Heart left ventricle (tissue), 16 donors: ENCODE measurements around the gene TNFRSF8. TPM values are rescaled to one million over a fixed set of nuclear protein-coding genes. Genes with fewer than 3 reads are reported as not detected.

Source experiments
- ATAC-seq, 4 donors: fragments of 200-7000 bp; cut with Tn5 transposase; one replicate each; pipeline ENCODE4 v1.9.1; 2020 to 2022; ENCODE audit warnings: moderate library complexity in 4 of 4, mild to moderate bottlenecking in 3 of 4, moderate number of reproducible peaks in 1 of 4
- DNase-seq, 5 donors: peaks; one replicate each; pipeline ENCODE4 v3.0.0-alpha.2; 2020
- H3K27ac ChIP-seq, 12 donors: fragments of 200-600 bp; sonication (generic) in 4 of 12; one replicate each; pipeline versions ENCODE4 v1.5.0 to v1.8.0; 2016 to 2022; ENCODE audit warnings: mild to moderate bottlenecking in 2 of 12
- H3K27me3 ChIP-seq, 9 donors: fragments of 200-600 bp; sonication (generic) in 2 of 9; one replicate each; pipeline versions ENCODE4 v1.5.1 to v1.8.0; 2016 to 2022; ENCODE audit warnings: mild to moderate bottlenecking in 3 of 9
- H3K36me3 ChIP-seq, 9 donors: fragments of 200-600 bp; sonication (generic) in 2 of 9; one replicate each; pipeline versions ENCODE4 v1.5.0 to v1.8.0; 2018 to 2022; ENCODE audit warnings: mild to moderate bottlenecking in 2 of 9
- H3K4me1 ChIP-seq, 12 donors: fragments of 200-600 bp; sonication (generic) in 4 of 12; one replicate each; pipeline versions ENCODE4 v1.5.0 to v1.8.0; 2016 to 2022; ENCODE audit warnings: mild to moderate bottlenecking in 3 of 12
- H3K4me3 ChIP-seq, 12 donors: fragments of 200-600 bp; sonication (generic) in 4 of 12; one replicate each; pipeline versions ENCODE4 v1.5.0 to v1.8.0; 2017 to 2022; ENCODE audit warnings: mild to moderate bottlenecking in 9 of 12, moderate library complexity in 4 of 12
- H3K9me3 ChIP-seq, 12 donors: fragments of 200-600 bp; sonication (generic) in 4 of 12; one replicate each; pipeline versions ENCODE4 v1.5.0 to v1.8.0; 2016 to 2022; ENCODE audit warnings: mild to moderate bottlenecking in 1 of 12
- CTCF ChIP-seq, 12 donors: fragments of 200-600 bp; sonication (generic) in 4 of 12; IDR thresholded peaks; one replicate each; pipeline versions ENCODE4 v1.5.0 to v1.8.0; 2018 to 2022; ENCODE audit warnings: antibody characterized with exemption in 12 of 12, mild to moderate bottlenecking in 5 of 12
- POLR2A ChIP-seq, 2 donors: fragments of 450-650 bp; IDR thresholded peaks; one replicate each; pipeline ENCODE4 v1.6.1; 2017; ENCODE audit warnings: antibody characterized with exemption in 2 of 2, mild to moderate bottlenecking in 2 of 2, moderate library complexity in 2 of 2
- WGBS, 4 donors: extraction: QIAGEN DNeasy Blood & Tissue Kit in 2 of 4; methylation state at CpG; one replicate each; pipeline versions ENCODE4 v1.1.5 to v1.1.7; 2013 to 2018; 5-methylcytosine and 5-hydroxymethylcytosine counted together
- intact Hi-C, 10 donors: fragments of 100-400 bp; cut with DNase I; formaldehyde crosslinking; loops; one replicate each; pipeline versions ENCODE4 v1.11.1 to v1.14.2; 2022
- polyA plus RNA-seq, 2 donors: library from polyadenylated mRNA; stranded (reverse); fragments of 200-250 nt; gene quantifications; one replicate each; pipeline ENCODE4 v1.2.3, GENCODE V29; 2013
- total RNA-seq, 9 donors: library from RNA; depleted of rRNA in 2 of 9; stranded (reverse); fragments of >200 nt in 2 of 9; fragmentation: NEBNext Ultra II Directional in 3 of 9; extraction: Animal tissue kit (Norgen Biotek cat#: 25700) in 3 of 9; gene quantifications; one replicate each; pipeline versions ENCODE4 v1.1.0 to v1.2.4, GENCODE V29; 2016 to 2023
- donor health status: ischemic (EF 13 %, LVEDD 7.1; RV severe dilation, severe dysfunction).
- donor health status: healthy with polysubstance abuse.
- donor health status: DM: no; HTN: yes; CAD: no.
- donor health status: DM: no; HTN: no; CAD: no.
- donor health status: ischemic (EF 25% LVEDD 6.9; RV normal size, moderate dysfunction).
- donor health status: ischemic (EF 25% LVEDD 5.7; RV mildly dilated, moderate dysfunction).
- donor health status: healthy.
- donor health status: DM: yes; HTN: yes; CAD: no.
- donor health status: ischemic (EF 35%, LVEDD 5.7; RV mildly dilated, moderate dysfunction).
- donor health status: nonischemic (EF 11% LVEDD 7.7; RV severe dilation, severe dysfunction).
- donor health status: DM: yes; HTN: yes; CAD: no.
- donor health status: PGD.
- donor health status: ischemic (EF 29% LVEDD 5.4; RV normal size, mild dysfunction).
- donor health status: nonischemic (EF 23%, LVEDD 6.1; RV moderate dilation, normal function).

Gene TNFRSF8
- total and polyA plus RNA-seq, 11 donors: 0.51 to 4.5 (median 0.76) TPM

- Histone ChIP-seq H3K27me3 (peaks cover 11 to 22% (median 15%) of the 10 kb centered on the region in 9 donors), H3K9me3 (peaks cover 0 to 4% (median 0%) of the 10 kb centered on the region in 12 donors), H3K4me3 (no peak overlapping the region), H3K27ac (no peak overlapping the region), H3K4me1 (peaks cover 0 to 13% (median 5%) of the 10 kb centered on the region in 12 donors), H3K36me3 (no peaks in the 10 kb centered on the region)
- intact Hi-C loops: no loop called here
- ATAC-seq (no peak), DNase-seq (no peak)
- TF ChIP-seq POLR2A (IDR thresholded peaks at IDR 0.05): no peak
- no peak for TF ChIP-seq CTCF (IDR thresholded peaks at IDR 0.05)
- 65 to 75% (median 72%) methylated on average over 3 of the region's 3 CpGs for WGBS, 4 donors
These were observed 3.9 kb upstream of the TNFRSF8 start for GRCh38 chr1:12059226-12059625.

- no peak for ATAC-seq
- peaks cover 16 to 29% (median 22%) of the 10 kb centered on the region in 9 donors for H3K27me3 ChIP-seq
These were observed 3.2 kb upstream of the TNFRSF8 start for GRCh38 chr1:12059722-12060464.

GRCh38 chr1:12060500-12060899, 2.6 kb upstream of the TNFRSF8 start:
- intact Hi-C loops: no loop called here
- ATAC-seq: no peak
- peaks cover 16 to 35% (median 28%) of the 10 kb centered on the region in 9 donors for H3K27me3 ChIP-seq

More at GRCh38 chr1:12059722-12060464, 3.2 kb upstream of the TNFRSF8 start:
- Histone ChIP-seq H3K9me3 (peaks cover 0 to 4% (median 0%) of the 10 kb centered on the region in 12 donors), H3K36me3 (no peaks in the 10 kb centered on the region), H3K4me1 (peaks cover 0 to 13% (median 5%) of the 10 kb centered on the region in 12 donors), H3K27ac (no peak overlapping the region), H3K4me3 (no peak overlapping the region)
- WGBS, 4 donors: 68 to 74% (median 69%) methylated on average over 7 of the region's 7 CpGs
- DNase-seq: no peak
- TF ChIP-seq CTCF (IDR thresholded peaks at IDR 0.05): no peak
- TF ChIP-seq POLR2A (IDR thresholded peaks at IDR 0.05): no peak
- intact Hi-C loops: no loop called here

More at GRCh38 chr1:12060500-12060899, 2.6 kb upstream of the TNFRSF8 start:
- no peak overlapping the region for H3K4me3 ChIP-seq
- no peaks in the 10 kb centered on the region for H3K36me3 ChIP-seq
- peaks cover 0 to 13% (median 5%) of the 10 kb centered on the region in 12 donors for H3K4me1 ChIP-seq
- peaks cover 0 to 4% (median 0%) of the 10 kb centered on the region in 12 donors for H3K9me3 ChIP-seq
- WGBS, 4 donors: 94 to 98% (median 96%) methylated on average over 3 of the region's 3 CpGs
- no peak overlapping the region for H3K27ac ChIP-seq
- TF ChIP-seq CTCF (IDR thresholded peaks at IDR 0.05): no peak
- TF ChIP-seq POLR2A (IDR thresholded peaks at IDR 0.05): no peak
- no peak for DNase-seq
